C4-2B (cell line): Measurements from ENCODE around the gene PIGU.

ENCODE experiments used
- ZFX ChIP-seq: fragments of 450-650 bp; IDR thresholded peaks from 2 replicates; pipeline ENCODE4 v1.6.1; 2017
- TF ChIP-seq, protein P1 (sequence below): fragments of 450-650 bp; conservative IDR thresholded peaks from 2 replicates; pipeline ENCODE4 v1.5.1; 2017; ENCODE audit warnings: mild to moderate bottlenecking

GRCh38 chr20:34644951-34645350 is 31.9 kb downstream of the PIGU start:
- TF ChIP-seq, protein P1, sequence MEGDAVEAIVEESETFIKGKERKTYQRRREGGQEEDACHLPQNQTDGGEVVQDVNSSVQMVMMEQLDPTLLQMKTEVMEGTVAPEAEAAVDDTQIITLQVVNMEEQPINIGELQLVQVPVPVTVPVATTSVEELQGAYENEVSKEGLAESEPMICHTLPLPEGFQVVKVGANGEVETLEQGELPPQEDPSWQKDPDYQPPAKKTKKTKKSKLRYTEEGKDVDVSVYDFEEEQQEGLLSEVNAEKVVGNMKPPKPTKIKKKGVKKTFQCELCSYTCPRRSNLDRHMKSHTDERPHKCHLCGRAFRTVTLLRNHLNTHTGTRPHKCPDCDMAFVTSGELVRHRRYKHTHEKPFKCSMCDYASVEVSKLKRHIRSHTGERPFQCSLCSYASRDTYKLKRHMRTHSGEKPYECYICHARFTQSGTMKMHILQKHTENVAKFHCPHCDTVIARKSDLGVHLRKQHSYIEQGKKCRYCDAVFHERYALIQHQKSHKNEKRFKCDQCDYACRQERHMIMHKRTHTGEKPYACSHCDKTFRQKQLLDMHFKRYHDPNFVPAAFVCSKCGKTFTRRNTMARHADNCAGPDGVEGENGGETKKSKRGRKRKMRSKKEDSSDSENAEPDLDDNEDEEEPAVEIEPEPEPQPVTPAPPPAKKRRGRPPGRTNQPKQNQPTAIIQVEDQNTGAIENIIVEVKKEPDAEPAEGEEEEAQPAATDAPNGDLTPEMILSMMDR, result no peak
- no peak for TF ChIP-seq ZFX
